Cerebellar cortex (tissue), 1 donor: Measurements from ENCODE around the gene ZNF19.

Experiments
- DNase-seq: peaks from one replicate; pipeline ENCODE4 v3.0.0-alpha.2; 2015; ENCODE audit warnings: low spot score

ZNF19 gene

GRCh38 chr16:71490361-71490760 is 1.2 kb upstream of the ZNF19 start:
- DNase-seq: no peak

GRCh38 chr16:71484006-71484893 is 4.9 kb downstream of the ZNF19 start:
- peak; percentile 98 for DNase-seq

- no peak for DNase-seq
Observed at GRCh38 chr16:71482569-71482968, 6.6 kb downstream of the ZNF19 start.

DNA sequence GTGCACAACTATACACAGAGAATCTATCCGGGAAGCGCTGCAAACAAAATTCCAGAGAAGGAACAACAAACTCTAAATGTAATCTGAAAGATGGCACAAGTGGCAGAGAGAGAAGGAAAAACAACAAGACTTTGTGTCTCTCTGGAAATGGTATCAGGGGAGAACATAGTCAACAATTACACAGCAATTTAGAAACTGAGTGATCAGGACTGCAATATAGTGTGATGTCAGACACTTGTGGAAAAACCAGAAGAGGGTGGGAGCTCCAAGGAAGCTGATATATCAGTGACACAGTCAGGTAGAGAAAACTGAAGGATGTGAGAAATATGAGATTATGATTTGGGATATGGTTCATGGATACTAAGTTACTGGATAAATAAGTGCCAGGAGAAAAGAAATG is 8.2 kb downstream of the ZNF19 start:
- DNase-seq: no peak

DNA sequence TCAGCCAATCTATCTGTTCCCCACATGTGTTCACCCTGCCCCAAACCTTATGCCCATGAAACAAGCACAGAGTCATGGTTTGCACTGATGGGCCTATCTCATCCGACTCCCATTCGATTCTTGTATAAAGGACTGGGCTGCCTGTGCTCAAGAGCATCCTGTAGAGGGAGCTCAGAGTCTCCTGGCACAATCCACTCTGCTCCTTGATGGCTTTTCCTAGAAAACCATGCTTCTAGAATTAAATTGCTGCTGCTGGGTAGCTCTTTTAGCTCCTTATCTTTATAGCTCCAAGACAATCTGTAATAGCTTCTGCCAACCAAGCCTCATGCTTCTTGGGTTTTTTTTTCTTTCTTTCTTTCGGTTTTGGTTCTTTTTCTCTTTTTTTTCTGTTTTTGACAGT is 9.7 kb downstream of the ZNF19 start:
- DNase-seq: peak; percentile 43

DNA sequence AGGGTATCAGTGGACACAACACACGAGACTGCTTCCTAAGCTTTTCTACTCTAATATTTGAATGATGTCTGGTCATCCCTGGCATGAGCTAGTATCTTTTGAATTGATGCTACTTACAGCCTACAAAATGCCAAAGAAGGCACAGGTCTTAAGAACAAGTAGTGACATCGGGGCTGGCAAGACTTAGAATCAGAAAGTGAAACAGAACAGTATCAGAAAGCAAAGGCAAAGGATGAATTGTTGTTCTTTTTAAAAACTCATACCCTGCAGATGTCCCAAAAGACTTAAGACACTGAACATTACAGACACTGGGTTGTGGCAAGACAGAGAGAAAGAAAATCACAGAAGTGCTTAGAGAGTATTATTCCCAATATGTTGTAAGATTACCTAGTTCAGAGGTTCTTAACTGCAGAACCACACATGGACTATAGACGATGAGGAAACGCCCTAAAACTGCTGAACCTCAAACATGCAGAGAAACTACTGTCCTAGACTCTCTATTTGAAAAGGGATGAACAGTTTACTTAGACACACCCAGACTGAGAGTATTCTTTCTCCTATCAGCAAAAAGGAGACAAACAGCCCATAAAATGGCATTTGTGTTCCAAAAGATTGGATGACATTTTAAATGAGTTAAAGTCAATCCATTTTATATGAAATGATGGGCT is 12.5 kb downstream of the ZNF19 start:
- no peak for DNase-seq

DNA sequence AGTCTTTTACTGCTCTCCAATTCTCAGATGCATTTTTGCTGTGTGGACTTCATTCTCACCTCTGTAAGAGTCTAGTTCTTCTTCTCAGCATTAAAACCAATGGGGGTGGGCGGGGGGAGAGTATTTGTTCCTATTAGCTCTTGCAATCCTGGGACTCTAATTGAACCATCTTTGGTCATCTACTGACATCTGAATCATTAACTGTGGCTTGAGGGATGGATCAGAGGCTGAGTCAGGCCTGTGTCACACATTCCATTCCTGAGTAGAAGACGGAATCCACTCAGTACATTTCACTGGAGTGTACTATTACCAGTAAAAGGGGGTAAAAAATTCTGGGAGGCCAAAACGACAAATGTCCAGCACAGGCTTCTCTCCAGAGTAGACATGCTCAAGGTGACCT is 14.3 kb downstream of the ZNF19 start:
- no peak for DNase-seq

DNA sequence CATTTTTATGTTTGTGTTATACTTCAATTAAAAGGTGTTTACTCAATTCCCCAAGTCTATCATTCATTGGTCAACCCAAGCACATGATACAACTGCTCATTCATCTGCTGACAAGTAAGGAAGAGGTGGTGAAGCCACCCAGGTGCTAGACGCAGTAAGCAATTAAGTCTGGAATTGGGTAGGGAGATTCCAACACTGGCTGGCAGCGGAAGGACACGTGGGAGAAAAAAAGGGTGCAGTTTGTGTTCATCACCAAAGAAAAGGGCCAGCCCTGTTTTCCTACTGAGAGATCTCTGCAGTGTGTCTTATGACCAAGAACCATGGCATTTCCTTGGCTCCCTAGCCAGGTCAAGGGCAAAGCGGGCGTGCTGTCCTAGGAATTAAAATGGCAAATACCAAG is 15.2 kb downstream of the ZNF19 start:
- DNase-seq: no peak

GRCh38 chr16:71472931-71473330 is 16.2 kb downstream of the ZNF19 start:
- DNase-seq: no peak

DNA sequence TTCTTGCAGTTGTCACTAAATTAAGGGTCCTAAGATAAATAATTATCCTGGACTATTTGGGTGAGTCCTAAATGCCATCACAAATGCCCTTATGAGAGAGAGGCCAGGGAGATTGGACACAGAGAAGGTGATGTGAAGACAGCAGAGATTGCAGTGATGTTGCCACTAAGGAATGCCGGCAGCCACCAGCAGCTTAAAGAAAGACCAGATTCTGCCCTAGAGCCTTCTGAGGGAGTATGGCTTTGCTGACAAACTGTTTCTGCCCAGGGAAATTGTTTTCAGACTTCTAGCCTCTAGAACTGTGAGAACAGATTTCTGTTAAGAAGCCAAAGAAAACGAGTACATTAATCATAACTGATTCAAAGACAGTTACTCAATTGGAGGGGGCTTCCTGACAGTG is 17.1 kb downstream of the ZNF19 start:
- no peak for DNase-seq

DNA sequence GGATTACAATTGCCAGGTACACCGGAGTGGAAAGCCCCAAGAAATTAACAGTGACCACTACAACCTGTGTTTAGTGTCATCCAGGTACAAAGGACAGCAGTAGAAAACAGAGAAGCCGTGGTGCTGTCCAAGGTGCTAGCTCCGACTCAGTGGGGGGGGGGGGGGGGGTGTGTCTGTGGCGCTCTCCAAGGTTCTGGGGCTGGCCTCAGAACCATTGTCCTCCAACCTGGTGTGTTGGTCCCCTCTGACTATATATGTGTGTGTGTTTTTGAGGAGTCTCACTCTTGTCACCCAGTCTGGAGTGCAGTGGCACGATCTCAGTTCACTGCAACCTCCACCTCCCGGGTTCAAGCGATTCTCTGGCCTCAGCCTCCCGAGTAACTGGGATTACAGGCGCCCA is 21.3 kb downstream of the ZNF19 start:
- no peak for DNase-seq

- no peak for DNase-seq
Observed at GRCh38 chr16:71464231-71464630, 24.9 kb downstream of the ZNF19 start.

DNA sequence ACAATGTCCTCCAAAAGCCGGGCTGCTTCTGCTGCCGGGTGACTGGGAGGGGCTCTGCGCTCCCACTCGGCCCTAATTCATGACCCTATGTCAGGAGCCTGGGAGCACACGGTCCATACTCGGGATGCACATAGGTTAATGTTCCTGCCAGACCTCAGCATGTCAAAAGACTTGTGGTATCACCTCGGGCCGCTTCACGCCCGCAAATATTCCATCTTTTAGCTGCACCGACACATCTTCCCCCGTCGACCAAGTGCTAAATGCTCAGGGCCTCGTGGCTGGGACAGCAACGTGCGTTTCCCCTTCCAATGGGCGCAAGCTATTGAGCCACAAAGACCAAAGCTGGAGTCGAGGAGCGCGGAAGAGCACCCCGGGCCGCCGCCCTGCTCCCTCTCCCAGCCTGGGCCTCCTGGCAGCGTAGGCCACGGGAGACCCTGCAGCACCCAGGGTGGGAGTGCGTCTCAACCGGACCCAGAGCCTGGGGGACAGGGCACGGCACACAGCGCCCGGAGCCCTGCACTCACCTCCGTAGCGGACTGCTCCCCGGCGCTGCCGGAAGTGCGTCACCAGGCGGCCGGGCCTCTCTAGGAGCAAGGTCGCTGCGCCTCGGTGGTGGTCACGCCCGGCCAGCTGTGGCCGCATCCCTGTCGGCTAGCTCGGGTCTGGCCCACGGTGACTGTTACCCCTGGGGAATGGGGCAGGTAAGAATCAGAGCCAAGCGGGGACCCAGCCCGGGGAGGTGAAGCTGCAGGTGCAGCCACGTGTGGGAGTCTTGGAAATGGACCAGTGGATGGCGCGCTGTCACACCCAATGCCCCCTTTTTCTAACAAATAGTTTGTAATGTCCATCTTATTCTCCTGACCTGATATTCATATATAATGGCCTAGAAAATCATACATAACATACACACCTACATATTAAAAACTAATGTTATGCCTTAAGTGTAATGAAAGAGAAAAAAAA is 27.2 kb downstream of the ZNF19 start, which contains the start of gene ZNF23:
TSS of gene ZNF23 (minus strand) at position 562 of the 963 bp plus-strand sequence. CDS start 5,451 bp downstream, outside the sequence.
- peak; percentile 82 for DNase-seq

DNA sequence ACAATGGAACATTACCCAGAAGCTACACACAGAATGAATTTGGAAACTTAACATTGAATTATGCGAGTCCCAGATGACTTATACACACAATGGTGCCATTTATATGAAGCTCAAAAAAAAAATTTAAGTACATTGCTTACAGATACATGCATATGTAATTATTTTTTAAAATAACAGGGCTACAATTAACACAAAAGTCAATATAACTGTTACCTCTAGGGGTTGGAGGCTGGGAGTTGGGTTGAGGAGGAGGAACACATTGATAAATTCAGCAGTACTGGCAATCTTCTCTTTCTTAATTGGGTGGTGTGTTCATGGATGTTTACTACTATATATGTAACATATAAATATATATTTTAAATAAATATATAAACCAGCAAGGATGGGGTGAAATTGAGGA is 28.2 kb downstream of the ZNF19 start:
- DNase-seq: no peak

GRCh38 chr16:71460236-71460635 is 28.9 kb downstream of the ZNF19 start:
- DNase-seq: no peak

GRCh38 chr16:71459510-71459909 is 29.6 kb downstream of the ZNF19 start:
- DNase-seq: no peak

GRCh38 chr16:71456801-71457200 is 32.3 kb downstream of the ZNF19 start:
- DNase-seq: no peak

GRCh38 chr16:71453036-71453435 is 36.1 kb downstream of the ZNF19 start:
- DNase-seq: no peak

GRCh38 chr16:71449020-71449419 is 40.1 kb downstream of the ZNF19 start:
- no peak for DNase-seq

- no peak for DNase-seq
Observed at GRCh38 chr16:71448274-71448866, 40.8 kb downstream of the ZNF19 start.

GRCh38 chr16:71443714-71444113 is 45.4 kb downstream of the ZNF19 start:
- no peak for DNase-seq

GRCh38 chr16:71442051-71442440 is 47.1 kb downstream of the ZNF19 start, which contains the start of gene TLE7:
TSS of gene TLE7 (minus strand) at chr16:71442054. CDS start at chr16:71433324, 8,730 bp downstream.
- no peak for DNase-seq
